Left forelimb (tissue), 1 donor: Measurements from ENCODE around the gene NFYC.

Experiments
- DNase-seq: peaks from one replicate; pipeline ENCODE4 v3.0.0-alpha.2; 2018; ENCODE audit warnings: low spot score

Gene NFYC

DNA sequence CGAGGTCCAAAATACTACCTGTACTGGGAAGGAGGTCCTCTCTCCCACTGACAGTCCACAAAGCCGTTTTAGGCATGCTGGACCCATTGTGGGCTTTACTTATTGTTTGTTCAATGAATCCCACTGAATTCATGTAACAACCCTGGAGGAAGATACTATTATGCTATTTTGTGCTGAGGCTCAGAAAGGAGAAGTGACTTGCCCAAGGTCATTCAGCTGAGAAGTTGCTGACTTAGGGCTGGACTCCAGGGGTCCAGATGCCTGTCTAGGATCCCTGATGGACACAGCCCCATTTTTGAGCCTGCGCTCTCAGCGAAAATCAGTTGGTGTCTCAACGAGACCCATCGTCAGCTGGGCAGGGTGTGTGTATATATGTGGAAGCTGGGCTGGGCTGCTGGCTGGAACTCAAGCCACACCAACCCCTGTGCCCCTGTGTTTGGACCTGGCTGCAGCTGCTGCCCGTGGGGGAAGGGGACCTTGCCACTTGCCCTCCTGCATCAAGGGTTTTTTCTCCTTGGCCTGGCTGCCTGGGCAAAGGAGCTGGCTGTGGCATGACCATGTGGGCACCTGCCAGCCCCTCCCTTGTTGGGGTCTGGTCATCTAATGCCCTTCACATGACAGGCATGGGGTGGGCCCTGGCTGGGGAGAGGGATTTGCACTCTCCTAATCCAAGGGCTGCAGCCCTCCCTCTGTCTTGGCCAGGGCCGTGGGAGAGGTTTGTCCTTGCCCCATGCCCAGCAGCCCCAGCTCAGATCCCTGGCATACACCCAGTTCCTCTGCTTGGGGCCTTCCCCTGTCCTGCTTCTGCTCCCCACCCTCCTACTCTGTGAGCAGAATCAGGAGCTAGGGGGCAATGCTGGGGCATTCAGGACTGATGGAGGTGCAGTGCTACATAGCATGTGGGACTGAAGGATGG lies 107.1 kb downstream of the NFYC start:
- DNase-seq = no peak

DNA sequence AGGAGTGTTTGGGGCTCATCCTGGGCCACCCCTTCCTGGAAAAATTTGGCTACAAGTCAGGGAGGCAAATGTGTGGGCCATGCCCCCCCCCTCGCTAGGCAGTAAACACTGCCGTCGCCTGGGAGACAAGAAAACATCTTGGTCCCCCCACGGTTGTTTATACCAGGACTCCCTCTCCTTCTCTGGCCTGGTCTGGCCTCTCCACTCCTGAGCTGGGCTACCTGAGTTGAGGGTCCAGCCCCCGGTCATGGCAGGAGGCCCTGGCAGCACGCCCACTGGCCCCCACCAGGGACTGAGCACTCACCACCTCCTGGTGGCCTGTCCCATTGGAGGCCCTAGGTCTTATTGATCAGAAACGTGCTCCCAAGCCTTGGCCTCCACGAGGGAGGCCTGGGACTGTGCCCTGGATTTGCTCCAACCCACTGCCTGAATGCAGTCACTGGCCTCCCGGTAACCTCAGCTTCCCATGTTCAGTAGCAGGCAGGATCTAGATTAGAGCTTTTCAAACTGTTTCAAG lies 107.9 kb downstream of the NFYC start:
- no peak for DNase-seq

DNA sequence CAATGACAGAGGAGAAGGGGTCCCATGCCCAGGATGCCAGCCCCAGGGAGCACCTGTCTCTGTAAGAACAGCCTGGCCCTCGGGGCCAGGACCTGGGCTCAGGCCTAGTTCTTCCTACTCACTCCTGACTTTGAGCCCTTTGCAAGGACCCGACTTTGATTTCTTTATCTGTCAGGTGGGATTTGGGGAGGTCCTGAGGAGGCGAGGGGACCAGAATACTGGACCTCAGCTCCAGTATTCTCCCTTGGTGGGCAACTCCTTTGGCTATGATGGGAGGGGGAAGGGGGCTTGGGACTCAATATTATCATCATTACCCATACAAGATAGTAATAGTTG lies 110.2 kb downstream of the NFYC start:
- no peak for DNase-seq

DNA sequence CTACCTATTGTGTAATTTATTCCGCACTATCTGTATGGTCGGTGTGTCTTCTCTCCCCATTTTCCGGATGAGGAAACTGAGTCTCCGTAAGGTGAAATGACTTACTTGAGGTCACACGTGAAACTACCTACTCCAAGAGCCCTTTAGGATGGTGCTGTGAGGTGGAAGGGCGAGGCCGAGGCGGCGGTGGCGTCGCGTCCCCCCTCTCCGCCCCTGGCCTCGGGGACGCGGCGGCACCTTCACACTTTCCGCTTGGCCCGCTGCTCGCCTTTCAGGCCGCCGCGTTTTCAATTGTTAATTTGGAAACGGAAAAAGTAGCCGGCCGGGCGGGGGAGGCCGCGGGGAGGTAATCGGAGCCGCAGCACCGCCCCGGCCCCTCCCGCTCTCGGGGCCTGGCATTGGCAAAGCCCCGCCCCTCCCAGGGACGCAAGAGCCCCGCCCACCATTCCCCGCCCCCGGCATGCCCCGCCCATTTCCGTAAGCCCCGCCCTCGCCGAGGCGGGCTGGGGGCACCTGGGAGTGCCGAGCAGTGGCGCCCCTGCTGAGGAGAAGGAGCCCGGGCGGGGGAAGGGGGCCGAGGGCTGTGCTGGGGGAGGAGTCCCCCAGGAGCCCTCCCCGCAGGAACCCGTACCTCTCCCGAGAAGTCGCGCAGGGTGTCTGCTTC lies 110.7 kb downstream of the NFYC start:
- DNase-seq = peak; percentile 83

DNA sequence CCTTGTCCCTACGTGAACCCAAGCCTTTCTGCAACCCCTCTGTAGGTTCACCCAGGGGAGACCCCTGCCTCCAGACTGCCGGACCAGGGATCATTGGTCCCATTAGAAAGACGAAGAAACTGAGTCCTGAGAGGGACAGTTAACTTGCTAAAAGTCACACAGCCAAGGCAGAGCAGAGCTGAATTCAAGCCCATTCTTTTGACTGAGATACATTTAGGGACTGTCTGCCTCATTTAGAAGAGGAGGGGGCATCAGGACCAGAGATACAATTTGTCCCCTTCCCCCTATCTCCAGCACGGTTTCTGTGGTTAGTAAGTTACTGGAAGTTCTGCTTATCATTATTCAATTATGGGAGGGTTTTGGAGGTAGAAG lies 111.2 kb downstream of the NFYC start:
- no peak for DNase-seq

DNA sequence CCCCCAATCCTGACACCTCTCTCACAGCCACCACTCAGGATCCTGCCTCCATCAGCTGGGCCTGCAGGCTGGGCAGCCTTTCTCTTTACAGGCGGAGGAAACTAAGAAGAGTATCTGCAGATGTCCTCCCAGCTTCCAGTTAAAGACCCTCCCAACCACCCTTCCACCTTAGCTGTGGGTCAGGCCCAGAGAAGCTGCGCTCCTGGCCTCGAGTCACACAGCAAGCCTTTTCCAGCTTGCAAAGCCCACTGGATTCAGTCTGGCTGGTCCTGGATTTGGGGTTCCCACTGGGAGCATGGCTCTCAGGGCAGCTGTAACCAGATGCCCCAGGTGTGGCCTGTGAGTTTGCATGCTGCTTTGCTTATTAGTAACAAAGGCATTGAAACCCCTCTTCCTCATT lies 111.9 kb downstream of the NFYC start:
- DNase-seq = no peak

DNA sequence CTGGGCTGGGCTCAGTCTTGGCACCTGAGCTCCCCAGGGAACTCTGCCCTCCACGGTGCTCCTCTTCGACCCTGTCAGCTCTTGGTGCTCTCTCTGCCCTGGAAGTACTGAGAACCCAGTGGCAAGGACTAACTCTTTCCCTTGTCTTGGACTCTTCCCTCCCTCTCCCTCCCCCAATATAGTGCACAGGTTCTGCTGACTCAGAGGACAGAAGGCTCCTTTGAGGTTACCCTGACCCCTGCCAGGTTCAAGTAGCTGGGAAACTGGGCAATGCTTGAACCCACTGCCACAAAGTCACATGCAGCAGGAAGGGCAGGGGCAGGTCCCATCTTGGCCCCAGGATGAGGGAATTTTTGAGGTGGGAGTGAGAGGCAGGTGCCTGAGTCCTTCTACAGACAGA lies 112.4 kb downstream of the NFYC start:
- no peak for DNase-seq

DNA sequence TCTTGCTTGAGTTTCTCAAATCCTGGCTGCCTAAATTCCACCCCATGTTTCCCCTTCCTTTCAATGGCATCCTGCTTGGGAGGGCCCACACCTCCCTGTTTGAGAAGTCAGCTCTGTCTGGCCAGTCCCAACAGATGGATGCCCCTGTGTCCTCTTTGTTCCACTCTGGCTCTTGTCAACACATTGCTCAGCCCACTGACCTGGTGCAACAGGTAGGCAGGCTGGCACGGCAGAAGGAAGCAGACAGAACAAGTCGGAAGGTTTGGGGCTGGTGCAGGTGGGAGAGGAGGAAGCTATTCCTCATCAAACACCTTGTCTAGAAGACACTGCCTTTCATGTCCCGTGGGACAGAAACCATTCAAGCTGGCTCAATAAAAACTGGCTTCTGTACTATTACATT lies 114.7 kb downstream of the NFYC start:
- no peak for DNase-seq

DNA sequence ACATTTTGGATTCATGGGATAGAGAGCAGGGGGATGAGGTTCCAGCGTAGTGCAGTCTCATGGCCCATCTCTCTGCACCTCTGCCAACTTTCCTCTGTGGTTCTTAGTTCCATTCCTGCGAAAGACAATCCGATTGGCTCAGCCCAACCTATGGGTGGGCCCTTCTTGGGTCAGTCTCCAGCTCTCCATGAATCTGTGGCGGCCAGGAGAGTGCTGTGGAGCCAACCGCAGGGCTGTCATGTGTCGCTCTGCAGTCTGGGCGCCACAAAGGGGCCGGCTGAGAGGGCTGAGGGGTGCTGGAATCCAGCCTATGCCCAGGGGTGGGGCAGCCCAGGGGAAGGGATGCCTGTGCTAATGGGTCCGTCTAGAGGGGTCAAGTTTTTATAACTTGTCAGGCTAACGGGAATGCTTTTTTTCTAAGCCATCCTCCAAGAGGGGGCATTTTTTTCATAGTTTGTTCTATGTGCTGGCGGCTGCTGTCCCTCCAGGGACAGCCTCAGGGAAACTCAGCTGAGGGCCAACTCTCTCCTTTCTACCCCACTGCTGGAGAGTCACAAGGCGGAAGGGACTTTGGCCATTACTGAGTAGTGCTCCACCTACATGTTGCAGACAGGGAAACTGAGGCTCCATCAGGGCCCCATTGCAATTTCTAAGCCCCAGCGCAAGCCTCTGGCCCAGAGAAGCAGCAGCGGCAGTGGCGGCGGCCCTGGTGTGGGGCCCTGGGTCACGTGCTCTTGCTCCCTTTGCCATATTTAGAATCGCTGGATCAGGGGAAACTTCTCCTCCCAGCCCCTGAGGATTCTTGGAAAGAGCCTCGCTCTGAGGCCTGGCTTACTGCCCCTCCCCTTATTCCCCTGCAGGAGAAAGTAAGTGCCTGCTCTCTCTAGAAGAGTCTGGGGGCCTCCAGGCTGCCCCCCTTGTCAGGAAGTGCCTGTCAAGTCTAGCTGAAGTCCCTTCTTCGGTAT lies 115.5 kb downstream of the NFYC start:
- DNase-seq = no peak

DNA sequence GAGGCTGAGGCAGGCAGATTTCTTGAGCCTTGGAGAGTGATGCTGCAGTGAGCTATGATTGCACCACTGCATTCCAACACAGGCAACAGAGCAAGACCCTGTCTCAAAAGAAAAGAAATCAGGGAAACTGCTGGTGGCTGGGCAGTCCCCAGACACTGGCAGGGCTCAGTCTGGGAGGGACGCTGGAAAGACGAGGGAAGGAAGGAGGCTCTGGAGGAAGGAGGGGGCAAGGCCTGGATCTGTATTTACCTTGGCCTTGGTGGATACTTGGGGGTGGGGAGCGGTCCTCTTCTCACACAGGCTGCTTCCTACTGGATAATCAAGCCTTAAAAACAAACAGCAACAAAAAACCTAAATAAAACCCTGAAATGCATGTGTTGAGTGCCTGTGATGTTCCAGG lies 116.5 kb downstream of the NFYC start:
- no peak for DNase-seq

DNA sequence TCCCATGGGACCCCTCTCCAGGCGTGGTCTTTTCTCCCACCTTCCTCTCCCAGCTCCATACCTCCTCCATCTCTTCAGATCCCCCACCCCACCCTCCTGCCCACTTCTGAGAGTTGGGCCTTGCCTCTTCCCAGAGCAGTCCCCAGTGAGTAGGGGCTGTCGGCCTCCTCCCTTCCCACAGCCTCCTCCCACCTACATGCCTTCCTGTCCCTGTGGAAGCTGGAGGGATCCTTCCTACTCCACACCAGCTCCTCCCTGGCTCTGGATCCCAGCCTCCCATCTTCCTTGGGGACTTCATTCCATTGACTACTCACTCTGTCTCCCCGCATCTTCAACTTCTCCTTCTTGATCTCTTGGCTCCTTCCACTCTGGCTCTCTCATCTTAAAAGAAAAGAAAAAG lies 116.9 kb downstream of the NFYC start:
- no peak for DNase-seq

DNA sequence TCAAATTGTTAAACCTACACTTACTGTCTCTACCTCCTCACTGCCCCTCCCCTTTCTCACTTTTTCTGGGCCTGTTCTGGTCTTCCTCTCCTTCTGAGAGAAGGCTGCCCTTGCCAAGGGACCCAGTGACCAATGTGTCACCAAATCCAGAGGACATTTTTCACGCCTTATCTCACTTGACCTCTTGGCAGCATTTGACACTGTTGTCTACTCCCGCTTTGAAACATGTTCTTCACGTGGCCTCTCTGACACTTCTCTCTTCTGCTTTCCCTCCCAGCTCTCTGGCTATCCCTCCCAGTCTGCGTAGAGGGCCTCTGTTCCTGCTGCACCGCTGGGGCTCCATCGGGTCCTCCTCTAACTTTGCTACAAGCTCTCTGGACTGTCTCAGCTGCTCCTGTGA lies 117.4 kb downstream of the NFYC start:
- DNase-seq = no peak

DNA sequence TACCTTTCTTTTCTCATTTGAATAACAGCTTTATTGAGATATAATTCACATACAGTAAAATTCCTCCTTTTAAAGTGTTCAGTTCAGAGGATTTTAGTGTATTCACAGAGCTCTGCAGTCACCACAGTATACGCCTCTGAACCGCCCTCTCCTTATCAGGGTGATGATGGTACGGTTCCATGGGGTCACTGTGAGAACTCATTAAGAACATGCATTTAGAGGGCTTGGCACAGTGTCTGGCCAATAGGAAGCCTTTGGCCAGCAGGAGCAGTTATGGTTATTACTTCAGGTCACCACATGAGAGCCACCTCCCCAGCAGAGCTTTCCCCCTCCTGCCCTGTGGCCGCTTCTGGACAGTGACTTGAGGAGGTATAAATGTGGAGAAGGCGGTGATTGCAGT lies 119.4 kb downstream of the NFYC start:
- no peak for DNase-seq

DNA sequence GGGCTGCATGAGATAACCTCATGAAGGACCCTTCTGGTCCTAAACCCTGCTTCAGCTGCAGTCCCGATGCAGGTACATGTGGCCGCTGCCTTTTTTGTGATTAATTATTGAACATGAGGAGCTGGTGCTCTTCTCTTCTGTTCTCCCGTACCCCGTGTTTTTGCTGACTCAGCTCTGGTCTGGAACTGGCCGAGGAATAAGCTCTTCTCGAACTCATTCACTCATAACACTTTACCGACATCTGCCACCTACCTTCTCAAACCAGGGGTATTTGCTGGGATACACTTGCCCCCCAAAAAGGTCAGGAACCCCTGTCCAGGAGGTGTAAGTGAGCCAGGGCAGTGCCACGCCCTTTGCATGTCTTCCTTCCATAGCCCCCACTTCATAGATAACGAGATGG lies 123.9 kb downstream of the NFYC start:
- DNase-seq = no peak

DNA sequence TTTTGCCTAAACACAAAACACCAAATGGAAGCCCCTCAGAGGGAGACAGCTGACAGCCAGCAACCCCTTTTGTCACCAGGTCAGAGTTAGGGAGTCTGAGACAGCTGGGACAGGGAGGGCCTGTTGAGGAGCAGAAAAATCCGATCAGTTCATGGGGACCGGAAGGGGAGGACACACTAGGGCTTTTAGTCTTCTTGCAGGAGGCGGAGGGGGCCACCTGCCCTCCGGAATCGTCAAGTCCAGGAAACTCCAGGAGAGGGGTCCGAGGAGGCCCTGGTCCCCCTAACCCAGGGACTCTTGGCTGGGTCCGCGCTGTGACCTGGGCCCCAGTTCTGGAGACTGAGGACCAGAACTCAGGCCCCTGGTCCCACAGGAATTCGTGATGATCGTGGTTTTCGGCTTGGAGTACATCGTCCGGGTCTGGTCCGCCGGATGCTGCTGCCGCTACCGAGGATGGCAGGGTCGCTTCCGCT lies 126.3 kb downstream of the NFYC start:
- no peak for DNase-seq

DNA sequence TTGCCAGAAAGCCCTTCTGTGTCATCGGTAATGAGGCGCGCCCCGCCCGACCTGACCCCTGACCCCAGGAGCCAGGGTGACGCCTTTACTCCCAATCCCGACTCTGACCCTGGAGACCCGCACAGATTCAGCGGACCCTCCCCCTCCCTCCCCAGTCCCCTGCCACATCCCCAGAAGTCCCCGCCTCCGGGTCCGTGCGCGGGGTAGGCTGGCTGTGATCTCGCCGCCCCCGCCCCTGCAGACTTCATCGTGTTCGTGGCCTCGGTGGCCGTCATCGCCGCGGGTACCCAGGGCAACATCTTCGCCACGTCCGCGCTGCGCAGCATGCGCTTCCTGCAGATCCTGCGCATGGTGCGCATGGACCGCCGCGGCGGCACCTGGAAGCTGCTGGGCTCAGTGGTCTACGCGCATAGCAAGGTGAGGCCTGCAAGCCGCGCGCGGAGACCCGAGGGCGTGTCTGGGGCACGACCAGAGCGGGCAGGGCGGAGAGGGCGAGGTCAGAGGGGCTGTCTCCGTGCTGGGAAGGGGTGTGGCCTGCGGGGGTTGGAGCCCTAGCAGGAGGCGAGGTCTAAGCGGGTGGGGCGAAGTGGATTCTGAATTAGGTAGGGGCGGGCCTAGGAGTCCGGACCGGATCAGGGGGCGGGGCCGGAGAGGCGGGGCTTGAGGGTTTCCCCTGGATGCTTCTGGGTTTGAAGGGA lies 126.9 kb downstream of the NFYC start:
- DNase-seq = no peak

DNA sequence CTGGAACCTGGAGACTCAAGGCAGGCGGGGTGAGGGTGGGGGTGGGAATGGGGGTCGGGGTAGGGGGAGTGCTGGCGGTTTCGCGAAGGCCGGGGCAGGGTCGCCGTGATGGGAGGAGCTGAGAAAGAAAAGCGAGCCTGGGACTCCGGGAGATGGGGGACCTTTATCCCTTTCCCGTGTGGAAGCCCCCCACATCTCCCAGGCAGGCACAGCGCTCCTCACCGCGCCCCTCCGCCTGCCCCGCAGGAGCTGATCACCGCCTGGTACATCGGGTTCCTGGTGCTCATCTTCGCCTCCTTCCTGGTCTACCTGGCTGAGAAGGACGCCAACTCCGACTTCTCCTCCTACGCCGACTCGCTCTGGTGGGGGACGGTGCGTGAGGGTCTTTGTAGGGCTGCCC lies 127.6 kb downstream of the NFYC start:
- no peak for DNase-seq

DNA sequence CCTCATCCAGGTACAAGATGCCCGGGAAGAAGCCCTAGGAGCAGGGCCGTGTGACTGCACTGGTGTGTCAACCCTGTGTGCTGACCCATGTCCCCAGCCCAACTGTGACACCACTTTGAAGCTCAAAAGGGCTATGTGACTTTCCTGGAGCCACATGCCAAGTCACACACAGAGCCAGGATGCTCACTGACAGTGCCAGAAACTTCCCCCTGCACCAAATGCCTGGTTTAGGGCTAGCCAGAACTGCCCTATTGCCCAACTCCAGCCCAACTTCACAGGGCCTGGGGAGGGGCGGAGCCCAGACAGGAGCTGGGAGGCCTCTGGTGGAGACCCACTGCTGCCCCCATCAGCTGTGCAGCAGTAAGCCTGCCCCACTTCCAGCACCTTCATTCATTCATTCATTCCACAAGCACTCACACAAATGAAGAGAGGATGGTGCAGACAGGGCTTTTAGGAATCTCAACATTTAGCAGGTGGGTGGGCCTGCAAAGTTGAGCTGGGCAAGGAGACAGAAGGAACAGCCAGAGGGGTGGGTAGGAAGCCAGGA lies 128.8 kb downstream of the NFYC start:
- no peak for DNase-seq
